Smooth muscle cell (in vitro differentiated cells): Measurements from ENCODE around the gene ZNF358. TPM values are rescaled to one million over a fixed set of nuclear protein-coding genes. Genes with fewer than 3 reads are reported as not detected.

ENCODE experiments used
- DNase-seq: peaks from one replicate; lab custom pipeline; 2025; ENCODE audit not compliant: unreplicated experiment; lab: John Stamatoyannopoulos, UW
- H2AFZ ChIP-seq: fragments of 200-600 bp; sonication (generic); 2 replicates; pipeline ENCODE4 v1.6.0; 2016; ENCODE audit warnings: antibody characterized with exemption, low read depth, mild to moderate bottlenecking
- H3F3A ChIP-seq: fragments of 200-600 bp; sonication (generic); 2 replicates; pipeline ENCODE4 v1.6.0; 2017; ENCODE audit warnings: antibody characterized with exemption, low read depth
- H3K27ac ChIP-seq: fragments of 200-600 bp; sonication (generic); 2 replicates; pipeline ENCODE4 v1.5.1; 2016; ENCODE audit warnings: low read depth, mild to moderate bottlenecking
- H3K27me3 ChIP-seq: fragments of 200-600 bp; sonication (generic); 2 replicates; pipeline ENCODE4 v1.6.1; 2016; ENCODE audit warnings: low read depth, mild to moderate bottlenecking
- H3K36me3 ChIP-seq: fragments of 200-600 bp; sonication (generic); 2 replicates; pipeline ENCODE4 v1.5.1; 2016; ENCODE audit warnings: low read depth
- H3K4me1 ChIP-seq: fragments of 200-600 bp; sonication (generic); 2 replicates; pipeline ENCODE4 v1.5.1; 2016; ENCODE audit warnings: low read depth
- H3K4me2 ChIP-seq: fragments of 200-600 bp; sonication (generic); 2 replicates; pipeline ENCODE4 v1.6.0; 2016; ENCODE audit warnings: mild to moderate bottlenecking
- H3K4me3 ChIP-seq: fragments of 200-600 bp; sonication (generic); 2 replicates; pipeline ENCODE4 v1.5.1; 2016; ENCODE audit warnings: mild to moderate bottlenecking
- H3K79me2 ChIP-seq: fragments of 200-600 bp; sonication (generic); 2 replicates; pipeline ENCODE4 v1.6.0; 2016; ENCODE audit warnings: low read depth, mild to moderate bottlenecking
- H3K9ac ChIP-seq: fragments of 200-600 bp; sonication (generic); 2 replicates; pipeline ENCODE4 v1.6.0; 2016; ENCODE audit warnings: low read depth
- H3K9me3 ChIP-seq: fragments of 200-600 bp; sonication (generic); replicated peaks from 2 replicates; pipeline ENCODE4 v1.5.1; 2016; ENCODE audit warnings: low read depth
- H4K20me1 ChIP-seq: fragments of 200-600 bp; sonication (generic); 2 replicates; pipeline ENCODE4 v1.6.0; 2016; ENCODE audit warnings: low read depth
- WGBS: methylation state at CpG from one replicate; pipeline ENCODE4 v1.1.7; 2016; ENCODE audit warnings: low lambda C conversion rate; 5-methylcytosine and 5-hydroxymethylcytosine counted together
- polyA plus RNA-seq: library from polyadenylated mRNA; unstranded; fragments of >200 nt; fragmentation: Nextera tagmentation; extraction: Ambion mirVana; gene quantifications from 2 replicates; pipeline ENCODE4 v1.2.1, GENCODE V29; 2016
- total RNA-seq: library from RNA; depleted of rRNA; stranded (reverse); fragments of >200 nt; gene quantifications from 2 replicates; pipeline ENCODE4 v1.2.3, GENCODE V29; 2014
- TF ChIP-seq, protein P1 (sequence below): fragments of 200-600 bp; sonication (generic); IDR thresholded peaks from 2 replicates; pipeline ENCODE4 v1.5.1; 2017; ENCODE audit warnings: borderline replicate concordance, mild to moderate bottlenecking, antibody characterized with exemption; ENCODE audit not compliant: insufficient read depth, poor library complexity, severe bottlenecking

The ZNF358 gene
- total and polyA plus RNA-seq, 2 experiments from 2014 or later = 40.8 to 67.2 TPM

DNA sequence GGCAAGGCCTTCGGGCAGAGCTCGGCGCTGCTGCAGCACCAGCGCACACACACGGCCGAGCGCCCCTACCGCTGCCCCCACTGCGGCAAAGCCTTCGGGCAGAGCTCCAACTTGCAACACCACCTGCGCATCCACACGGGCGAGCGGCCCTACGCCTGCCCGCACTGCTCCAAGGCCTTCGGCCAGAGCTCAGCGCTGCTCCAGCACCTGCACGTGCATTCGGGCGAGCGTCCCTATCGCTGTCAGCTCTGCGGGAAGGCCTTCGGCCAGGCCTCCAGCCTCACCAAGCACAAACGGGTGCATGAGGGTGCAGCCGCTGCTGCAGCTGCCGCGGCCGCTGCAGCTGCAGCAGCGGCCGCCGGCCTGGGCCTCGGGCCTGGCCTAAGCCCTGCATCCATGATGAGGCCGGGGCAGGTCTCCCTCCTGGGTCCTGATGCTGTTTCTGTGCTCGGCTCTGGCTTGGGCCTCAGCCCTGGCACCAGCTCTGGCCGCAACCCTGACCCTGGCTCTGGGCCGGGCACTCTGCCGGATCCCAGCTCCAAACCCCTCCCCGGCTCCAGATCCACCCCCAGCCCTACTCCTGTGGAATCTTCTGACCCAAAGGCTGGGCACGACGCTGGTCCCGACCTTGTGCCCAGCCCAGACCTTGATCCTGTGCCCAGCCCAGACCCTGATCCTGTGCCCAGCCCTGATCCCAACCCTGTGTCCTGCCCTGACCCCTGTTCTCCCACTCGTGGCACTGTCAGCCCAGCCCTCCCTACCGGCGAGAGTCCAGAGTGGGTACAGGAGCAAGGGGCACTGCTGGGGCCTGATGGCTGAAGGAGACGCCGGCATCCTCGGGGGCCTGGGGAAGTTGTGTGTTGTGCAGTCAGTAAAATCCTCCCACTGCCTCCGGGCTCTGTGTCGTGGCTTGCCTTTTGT is 4.5 kb downstream of the ZNF358 start:
- no peaks in the 10 kb centered on the region for H3K9me3 ChIP-seq
- H4K20me1 ChIP-seq = no peaks in the 10 kb centered on the region
- WGBS = 97% methylated on average over 48 of the region's 51 CpGs
- H2AFZ ChIP-seq = no peak overlapping the region
- H3K9ac ChIP-seq = no peak overlapping the region
- H3K27ac ChIP-seq = no peak overlapping the region
- H3K27me3 ChIP-seq = no peaks in the 10 kb centered on the region
- H3K36me3 ChIP-seq = no peaks in the 10 kb centered on the region
- H3K4me1 ChIP-seq = peaks cover 9% of the 10 kb centered on the region
- no peaks in the 10 kb centered on the region for H3K79me2 ChIP-seq
- H3F3A ChIP-seq = peaks cover 2% of the 10 kb centered on the region
- TF ChIP-seq, protein P1, sequence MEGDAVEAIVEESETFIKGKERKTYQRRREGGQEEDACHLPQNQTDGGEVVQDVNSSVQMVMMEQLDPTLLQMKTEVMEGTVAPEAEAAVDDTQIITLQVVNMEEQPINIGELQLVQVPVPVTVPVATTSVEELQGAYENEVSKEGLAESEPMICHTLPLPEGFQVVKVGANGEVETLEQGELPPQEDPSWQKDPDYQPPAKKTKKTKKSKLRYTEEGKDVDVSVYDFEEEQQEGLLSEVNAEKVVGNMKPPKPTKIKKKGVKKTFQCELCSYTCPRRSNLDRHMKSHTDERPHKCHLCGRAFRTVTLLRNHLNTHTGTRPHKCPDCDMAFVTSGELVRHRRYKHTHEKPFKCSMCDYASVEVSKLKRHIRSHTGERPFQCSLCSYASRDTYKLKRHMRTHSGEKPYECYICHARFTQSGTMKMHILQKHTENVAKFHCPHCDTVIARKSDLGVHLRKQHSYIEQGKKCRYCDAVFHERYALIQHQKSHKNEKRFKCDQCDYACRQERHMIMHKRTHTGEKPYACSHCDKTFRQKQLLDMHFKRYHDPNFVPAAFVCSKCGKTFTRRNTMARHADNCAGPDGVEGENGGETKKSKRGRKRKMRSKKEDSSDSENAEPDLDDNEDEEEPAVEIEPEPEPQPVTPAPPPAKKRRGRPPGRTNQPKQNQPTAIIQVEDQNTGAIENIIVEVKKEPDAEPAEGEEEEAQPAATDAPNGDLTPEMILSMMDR = no peak
- H3K4me3 ChIP-seq = no peak overlapping the region
- H3K4me2 ChIP-seq = no peak overlapping the region
- DNase-seq = no peak

DNA sequence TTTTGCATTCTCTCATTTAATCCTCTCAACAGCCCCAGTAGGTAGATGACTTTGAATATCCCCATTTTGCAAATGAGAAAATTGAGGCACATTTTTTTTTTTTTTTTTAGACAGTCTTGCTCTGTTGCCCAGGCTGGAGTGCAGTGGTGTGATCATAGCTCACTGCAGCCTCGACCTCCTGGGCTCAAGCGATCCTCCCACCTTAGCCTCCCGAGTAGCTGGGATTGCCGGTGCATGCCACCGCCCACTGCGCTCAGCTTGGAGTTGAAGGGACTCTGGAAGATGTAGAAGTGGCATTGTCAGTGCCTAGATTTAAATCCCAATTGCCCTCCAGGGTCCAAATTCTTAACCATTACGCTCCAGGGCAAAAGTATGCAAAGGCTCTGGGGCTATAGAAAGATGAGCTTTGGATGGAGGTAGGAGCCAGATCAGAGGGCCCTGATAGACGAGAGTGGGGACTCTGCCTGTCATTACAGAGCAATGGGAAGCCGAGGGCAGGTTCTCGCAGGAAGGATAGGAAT is 5.7 kb downstream of the ZNF358 start:
- no peak overlapping the region for H3K9ac ChIP-seq
- TF ChIP-seq, protein P1 = no peak
- H4K20me1 ChIP-seq = no peaks in the 10 kb centered on the region
- H3K4me2 ChIP-seq = peak overlapping the region; percentile 88
- H3K9me3 ChIP-seq = no peaks in the 10 kb centered on the region
- H3K4me1 ChIP-seq = peaks cover 7% of the 10 kb centered on the region
- peak overlapping the region; percentile 15 for H2AFZ ChIP-seq
- 42% methylated on average over 10 of the region's 10 CpGs for WGBS
- H3K27ac ChIP-seq = no peak overlapping the region
- peak overlapping the region; percentile 74 for H3K4me3 ChIP-seq
- H3K27me3 ChIP-seq = no peaks in the 10 kb centered on the region
- H3K36me3 ChIP-seq = no peaks in the 10 kb centered on the region
- H3F3A ChIP-seq = no peaks in the 10 kb centered on the region
- no peaks in the 10 kb centered on the region for H3K79me2 ChIP-seq
- DNase-seq = no peak

DNA sequence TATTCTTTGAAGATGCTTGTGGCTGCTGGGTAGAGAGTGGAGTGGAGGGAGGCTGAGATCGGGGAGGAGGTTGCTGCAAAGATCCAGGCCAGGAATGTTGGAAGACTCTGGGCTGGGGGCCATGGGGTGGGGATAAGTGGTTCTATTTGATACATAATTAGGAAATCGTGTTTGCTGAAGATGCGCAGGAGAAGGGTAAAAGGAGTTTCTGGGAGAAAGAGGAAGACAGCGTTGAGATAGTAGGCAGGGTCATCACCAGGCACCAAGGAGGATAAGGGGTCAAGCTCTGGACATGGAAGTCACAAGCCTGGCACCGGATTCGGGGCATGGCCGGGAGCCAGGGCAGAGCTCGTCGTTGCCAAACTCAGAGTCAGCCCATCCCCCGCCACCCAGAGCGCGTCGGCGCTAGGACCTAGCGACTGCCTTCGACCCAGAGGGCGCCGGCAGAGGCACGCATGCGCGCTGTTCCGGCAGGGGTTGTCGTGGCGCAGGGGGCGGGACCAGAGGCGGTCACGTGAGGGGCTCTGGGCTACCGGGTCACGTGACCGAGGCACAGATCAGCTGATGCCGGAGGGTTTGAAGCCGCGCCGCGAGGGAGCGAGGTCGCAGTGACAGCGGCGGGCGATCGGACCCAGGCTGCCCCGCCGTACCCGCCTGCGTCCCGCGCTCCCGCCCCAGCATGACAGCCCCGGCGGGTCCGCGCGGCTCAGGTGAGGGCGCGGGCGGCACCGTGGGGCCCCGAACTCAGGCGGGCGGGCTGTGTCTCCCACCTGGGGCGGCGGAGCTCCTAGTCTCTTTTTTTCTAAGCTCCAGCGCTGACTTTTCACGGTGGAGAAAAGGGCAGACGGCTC is 6.4 kb downstream of the ZNF358 start, which contains the start of gene MCOLN1:
Gene MCOLN1, plus strand, starts transcription at position 553 of the 851 bp plus-strand sequence. Its CDS starts 127 bp downstream, at position 680.
- Histone ChIP-seq H3F3A (no peaks in the 10 kb centered on the region), H3K27me3 (no peaks in the 10 kb centered on the region), H3K36me3 (no peaks in the 10 kb centered on the region), H2AFZ (peak within 1 kb of the TSS; percentile 86), H3K4me2 (peak within 1 kb of the TSS; percentile 100), H4K20me1 (no peaks in the 10 kb centered on the region), H3K4me3 (peak within 1 kb of the TSS; percentile 74), H3K9ac (peak within 1 kb of the TSS; percentile 84), H3K27ac (no peak within 1 kb of the TSS), H3K9me3 (no peaks in the 10 kb centered on the region), H3K79me2 (no peaks in the 10 kb centered on the region), H3K4me1 (peaks cover 7% of the 10 kb centered on the region)
- TF ChIP-seq, protein P1 = no peak
- WGBS = 2% methylated on average over 57 of the region's 65 CpGs
- peak; percentile 94 for DNase-seq
